ENCODE measurements around the gene PPP1R12C.

DNA sequence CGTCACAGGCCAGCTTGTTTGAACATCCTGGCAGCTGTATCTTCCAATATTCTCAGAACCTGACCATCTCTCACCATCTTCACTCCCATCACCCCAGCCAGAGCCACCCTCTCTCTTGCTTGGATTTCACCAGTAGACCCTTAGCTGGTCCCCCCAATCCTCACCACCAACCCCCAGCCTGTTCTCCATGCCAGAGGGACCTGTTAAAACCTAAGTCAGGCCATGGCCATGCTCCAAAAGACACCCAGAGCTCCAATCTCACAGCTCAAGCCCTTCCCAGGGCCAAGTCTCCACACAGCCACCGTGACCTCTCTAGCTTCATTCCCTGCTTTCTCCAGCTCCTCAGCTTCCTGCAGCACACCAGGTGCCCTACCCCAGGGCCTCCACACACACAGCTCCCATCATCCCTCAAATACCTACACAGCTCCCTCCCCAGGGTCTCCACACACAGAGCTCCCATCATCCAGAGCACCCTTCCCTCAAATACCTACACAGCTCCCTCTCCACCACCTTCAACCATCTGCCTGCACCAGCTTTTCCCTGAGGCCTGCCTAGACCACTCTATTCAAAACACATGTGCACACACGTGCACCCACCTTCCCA, 28.0 kb downstream of the PPP1R12C start:
- TF ChIP-seq EZH2 (IDR thresholded peaks at IDR 0.05; ENCODE audit: insufficient read depth, poor library complexity, severe bottlenecking) (no peak), EZH2phosphoT487 (IDR thresholded peaks at IDR 0.05; ENCODE audit: insufficient read depth, low read depth) (no peak)

Data from GM23248 (cell line).